Loucy (cell line): ENCODE data around the gene FAM107B.

Experiments used
- H2AFZ ChIP-seq: fragments of 200-600 bp; sonication (generic); 2 replicates; pipeline ENCODE4 v1.6.0; 2016; ENCODE audit warnings: antibody characterized with exemption, mild to moderate bottlenecking, low read length, moderate library complexity
- H3F3A ChIP-seq: fragments of 200-600 bp; 2 replicates; pipeline ENCODE4 v1.6.0; 2016; ENCODE audit warnings: antibody characterized with exemption, low read depth, mild to moderate bottlenecking
- H3K27me3 ChIP-seq: fragments of 200-600 bp; sonication (generic); 2 replicates; pipeline ENCODE4 v1.6.1; 2014; ENCODE audit warnings: low read length, mild to moderate bottlenecking; ENCODE audit not compliant: insufficient read depth, poor library complexity, severe bottlenecking
- H3K36me3 ChIP-seq: fragments of 200-600 bp; sonication (generic); 2 replicates; pipeline ENCODE4 v1.6.1; 2016; ENCODE audit warnings: low read length; ENCODE audit not compliant: insufficient read depth
- H3K4me1 ChIP-seq: fragments of 200-600 bp; sonication (generic); 2 replicates; pipeline ENCODE4 v1.5.1; 2014; ENCODE audit warnings: low read length, mild to moderate bottlenecking; ENCODE audit not compliant: insufficient read depth, poor library complexity, severe bottlenecking
- H3K4me2 ChIP-seq: fragments of 200-600 bp; sonication (generic); 2 replicates; pipeline ENCODE4 v1.6.0; 2014; ENCODE audit warnings: antibody characterized with exemption, low read length, low read depth, mild to moderate bottlenecking; ENCODE audit not compliant: poor library complexity, severe bottlenecking
- H3K4me3 ChIP-seq: fragments of 200-600 bp; sonication (generic); 2 replicates; pipeline ENCODE4 v1.5.1; 2014; ENCODE audit warnings: low read length, mild to moderate bottlenecking, mixed read lengths; ENCODE audit not compliant: poor library complexity, severe bottlenecking
- H3K79me2 ChIP-seq: fragments of 200-600 bp; sonication (generic); 2 replicates; pipeline ENCODE4 v1.6.1; 2014; ENCODE audit warnings: low read length; ENCODE audit not compliant: insufficient read depth
- H3K9ac ChIP-seq: fragments of 200-600 bp; sonication (generic); 2 replicates; pipeline ENCODE4 v1.6.0; 2014; ENCODE audit warnings: mild to moderate bottlenecking, low read depth, low read length, moderate library complexity; ENCODE audit not compliant: poor library complexity, severe bottlenecking
- H3K9me2 ChIP-seq: fragments of 200-600 bp; sonication (generic); replicated peaks from 2 replicates; pipeline ENCODE4 v1.6.1; 2016; ENCODE audit warnings: low read depth, low read length, mixed read lengths
- H3K9me3 ChIP-seq: fragments of 200-600 bp; sonication (generic); 2 replicates; pipeline ENCODE4 v1.6.1; 2014; ENCODE audit warnings: mild to moderate bottlenecking, antibody characterized with exemption, low read length, low read depth; ENCODE audit not compliant: insufficient read depth
- H4K20me1 ChIP-seq: fragments of 200-600 bp; sonication (generic); 2 replicates; pipeline ENCODE4 v1.6.0; 2014; ENCODE audit warnings: antibody characterized with exemption, low read length, mild to moderate bottlenecking; ENCODE audit not compliant: insufficient read depth, poor library complexity, severe bottlenecking
- EZH2phosphoT487 ChIP-seq: fragments of 200-600 bp; IDR thresholded peaks from 2 replicates; pipeline ENCODE4 v1.6.1; 2018; ENCODE audit warnings: antibody characterized with exemption, mild to moderate bottlenecking, moderate library complexity, borderline replicate concordance
- TF ChIP-seq, protein P1 (sequence below): fragments of 200-600 bp; sonication (generic); conservative IDR thresholded peaks from 2 replicates; pipeline ENCODE4 v1.5.1; 2014; ENCODE audit warnings: mild to moderate bottlenecking, antibody characterized with exemption, low read length

Gene FAM107B

DNA sequence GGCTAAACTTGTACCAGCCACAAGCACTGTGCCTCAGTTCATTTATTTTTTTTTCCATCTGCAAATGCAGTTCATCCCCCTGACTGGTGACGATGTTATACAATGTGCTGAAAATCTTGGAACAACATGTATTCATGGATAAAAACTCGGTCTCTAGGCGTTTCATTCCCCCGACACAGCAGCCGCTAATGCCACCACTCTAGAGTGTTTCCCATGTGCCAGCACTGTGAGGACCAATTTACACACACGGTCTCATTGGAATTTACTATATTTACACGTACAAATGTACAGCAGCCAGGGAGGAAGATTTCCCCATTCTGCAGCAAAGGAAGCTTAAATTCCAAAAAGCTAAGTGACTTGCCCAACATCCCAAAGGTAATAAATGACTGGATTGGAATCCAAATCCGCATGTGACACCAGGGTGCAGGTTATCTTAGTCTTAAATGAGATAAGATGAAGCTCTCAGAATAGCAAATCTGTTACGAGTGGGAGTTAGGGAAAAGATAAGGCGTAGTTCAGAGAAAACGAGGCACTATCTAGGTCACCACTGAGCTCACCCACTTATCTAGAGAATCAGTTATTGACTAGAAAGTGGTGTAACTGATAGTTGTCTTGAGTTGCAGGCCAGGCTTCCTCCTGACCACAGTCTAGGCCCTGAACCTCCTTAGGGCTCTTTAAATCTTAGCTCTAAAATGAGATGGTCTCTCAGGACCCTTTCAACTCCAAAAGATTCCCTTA lies 36.7 kb downstream of the FAM107B start:
- H2AFZ ChIP-seq: no peak overlapping the region
- no peaks in the 10 kb centered on the region for H3K27me3 ChIP-seq
- no peak overlapping the region for H3K4me3 ChIP-seq
- H3K4me1 ChIP-seq: peaks cover 32% of the 10 kb centered on the region
- TF ChIP-seq, protein P1, sequence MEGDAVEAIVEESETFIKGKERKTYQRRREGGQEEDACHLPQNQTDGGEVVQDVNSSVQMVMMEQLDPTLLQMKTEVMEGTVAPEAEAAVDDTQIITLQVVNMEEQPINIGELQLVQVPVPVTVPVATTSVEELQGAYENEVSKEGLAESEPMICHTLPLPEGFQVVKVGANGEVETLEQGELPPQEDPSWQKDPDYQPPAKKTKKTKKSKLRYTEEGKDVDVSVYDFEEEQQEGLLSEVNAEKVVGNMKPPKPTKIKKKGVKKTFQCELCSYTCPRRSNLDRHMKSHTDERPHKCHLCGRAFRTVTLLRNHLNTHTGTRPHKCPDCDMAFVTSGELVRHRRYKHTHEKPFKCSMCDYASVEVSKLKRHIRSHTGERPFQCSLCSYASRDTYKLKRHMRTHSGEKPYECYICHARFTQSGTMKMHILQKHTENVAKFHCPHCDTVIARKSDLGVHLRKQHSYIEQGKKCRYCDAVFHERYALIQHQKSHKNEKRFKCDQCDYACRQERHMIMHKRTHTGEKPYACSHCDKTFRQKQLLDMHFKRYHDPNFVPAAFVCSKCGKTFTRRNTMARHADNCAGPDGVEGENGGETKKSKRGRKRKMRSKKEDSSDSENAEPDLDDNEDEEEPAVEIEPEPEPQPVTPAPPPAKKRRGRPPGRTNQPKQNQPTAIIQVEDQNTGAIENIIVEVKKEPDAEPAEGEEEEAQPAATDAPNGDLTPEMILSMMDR: no peak
- no peak for TF ChIP-seq EZH2phosphoT487
- H3K4me2 ChIP-seq: no peak overlapping the region
- no peaks in the 10 kb centered on the region for H4K20me1 ChIP-seq
- H3K79me2 ChIP-seq: no peaks in the 10 kb centered on the region
- no peaks in the 10 kb centered on the region for H3F3A ChIP-seq
- H3K9me2 ChIP-seq: no peaks in the 10 kb centered on the region
- H3K9ac ChIP-seq: no peak overlapping the region
- no peaks in the 10 kb centered on the region for H3K36me3 ChIP-seq
- H3K9me3 ChIP-seq: no peaks in the 10 kb centered on the region

DNA sequence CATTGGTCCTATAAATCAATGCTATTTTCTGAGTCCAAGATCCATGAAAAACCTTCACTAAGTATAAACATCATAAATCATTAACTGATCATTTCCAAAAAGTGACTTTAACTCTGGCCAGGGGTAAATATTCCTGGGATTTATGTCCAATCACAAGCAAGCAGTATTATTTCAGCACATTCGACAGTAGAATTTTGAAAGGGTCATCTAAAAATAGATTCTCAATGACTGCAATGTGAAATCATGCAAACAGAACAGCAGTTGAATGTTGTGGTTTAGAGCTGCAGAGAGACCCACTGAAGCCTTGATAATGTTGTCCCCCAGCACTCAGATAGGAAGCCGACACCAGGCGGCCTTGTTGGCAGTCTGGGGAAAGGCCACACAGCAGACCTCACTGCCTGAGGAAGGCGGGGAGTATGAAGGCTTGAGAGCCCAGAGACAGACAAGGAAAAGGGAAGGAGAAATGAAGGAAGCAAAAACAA lies 38.1 kb downstream of the FAM107B start:
- no peaks in the 10 kb centered on the region for H3K9me3 ChIP-seq
- H3K4me3 ChIP-seq: peak overlapping the region; percentile 24
- H3F3A ChIP-seq: no peaks in the 10 kb centered on the region
- peaks cover 32% of the 10 kb centered on the region for H3K4me1 ChIP-seq
- no peaks in the 10 kb centered on the region for H3K36me3 ChIP-seq
- H3K9ac ChIP-seq: peak overlapping the region; percentile 62
- H3K27me3 ChIP-seq: no peaks in the 10 kb centered on the region
- H2AFZ ChIP-seq: peak overlapping the region; percentile 85
- TF ChIP-seq EZH2phosphoT487: no peak
- H3K9me2 ChIP-seq: no peaks in the 10 kb centered on the region
- H4K20me1 ChIP-seq: no peaks in the 10 kb centered on the region
- peak overlapping the region; percentile 65 for H3K4me2 ChIP-seq
- H3K79me2 ChIP-seq: no peaks in the 10 kb centered on the region

DNA sequence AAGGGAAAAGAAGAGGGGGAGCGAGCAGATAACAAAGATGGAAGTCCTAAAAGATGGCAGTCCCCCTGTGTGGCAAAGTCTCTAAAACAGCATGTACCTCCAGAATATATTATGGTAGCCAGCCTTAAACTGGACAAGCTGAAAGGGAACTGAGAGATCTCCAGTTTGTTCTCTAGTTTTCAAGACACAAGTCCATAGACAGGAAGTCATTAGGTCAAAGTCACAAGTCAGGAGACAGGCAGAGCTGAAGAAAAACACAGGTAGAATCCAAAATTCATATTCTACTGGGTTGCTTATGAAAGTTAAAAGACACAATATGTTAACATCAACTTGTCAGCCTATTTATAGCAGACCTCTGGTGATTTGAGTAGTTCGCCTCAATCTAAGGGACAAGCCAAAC lies 38.7 kb downstream of the FAM107B start:
- TF ChIP-seq EZH2phosphoT487: no peak
- TF ChIP-seq, protein P1: no peak
- peaks cover 32% of the 10 kb centered on the region for H3K4me1 ChIP-seq
- H3K4me3 ChIP-seq: peak overlapping the region; percentile 24
- H3F3A ChIP-seq: no peaks in the 10 kb centered on the region
- H2AFZ ChIP-seq: peak overlapping the region; percentile 85
- no peaks in the 10 kb centered on the region for H3K9me3 ChIP-seq
- peak overlapping the region; percentile 62 for H3K9ac ChIP-seq
- no peaks in the 10 kb centered on the region for H4K20me1 ChIP-seq
- no peaks in the 10 kb centered on the region for H3K36me3 ChIP-seq
- H3K9me2 ChIP-seq: no peaks in the 10 kb centered on the region
- H3K79me2 ChIP-seq: no peaks in the 10 kb centered on the region
- no peaks in the 10 kb centered on the region for H3K27me3 ChIP-seq
- H3K4me2 ChIP-seq: peak overlapping the region; percentile 65
